ENCODE measurements around the gene GUCY2F.

Gene GUCY2F

GRCh38 chrX:109336141-109336540 lies 145.7 kb downstream of the GUCY2F start:
- no peak for DNase-seq (ENCODE audit: low spot score)

- DNase-seq (ENCODE audit: low spot score), result no peak
These were observed 154.6 kb downstream of the GUCY2F start for GRCh38 chrX:109327251-109327650.
